ENCODE measurements around the gene SPEN. TPM values are rescaled to one million over a fixed set of nuclear protein-coding genes. Genes with fewer than 3 reads are reported as not detected.
"Not testable (repeated sequence)": the region's sequence is repeated elsewhere in the genome, so short reads cannot be mapped to it uniquely, and the experiment has no call there.

Gene SPEN
- total RNA-seq, 1 donor from 2014 or later, result 33.5 TPM

GRCh38 chr1:15883326-15883725 lies 35.8 kb downstream of the SPEN start:
- Mint-ChIP-seq H3K27me3 (ENCODE audit: unreplicated experiment) (no peaks in the 10 kb centered on the region), H3K4me3 (ENCODE audit: unreplicated experiment) (no peak overlapping the region), H3K36me3 (ENCODE audit: low read depth, unreplicated experiment) (no peaks in the 10 kb centered on the region), H3K9me3 (ENCODE audit: unreplicated experiment) (no peaks in the 10 kb centered on the region), H3K27ac (ENCODE audit: unreplicated experiment) (peak overlapping the region; percentile 15), H3K4me1 (ENCODE audit: unreplicated experiment) (peaks cover 19% of the 10 kb centered on the region)
- no peak for DNase-seq (ENCODE audit: low spot score)
- no peak for TF ChIP-seq CTCF (IDR thresholded peaks at IDR 0.05; ENCODE audit: unreplicated experiment)

- no peak overlapping the region for H3K4me3 Mint-ChIP-seq (ENCODE audit: unreplicated experiment)
- no peaks in the 10 kb centered on the region for H3K27me3 Mint-ChIP-seq (ENCODE audit: unreplicated experiment)
- H3K36me3 Mint-ChIP-seq (ENCODE audit: low read depth, unreplicated experiment), result no peaks in the 10 kb centered on the region
- H3K9me3 Mint-ChIP-seq (ENCODE audit: unreplicated experiment), result no peaks in the 10 kb centered on the region
- peak overlapping the region; percentile 77 for H3K27ac Mint-ChIP-seq (ENCODE audit: unreplicated experiment)
- DNase-seq (ENCODE audit: low spot score), result no peak
- no peak for TF ChIP-seq CTCF (IDR thresholded peaks at IDR 0.05; ENCODE audit: unreplicated experiment)
- H3K4me1 Mint-ChIP-seq (ENCODE audit: unreplicated experiment), result peaks cover 19% of the 10 kb centered on the region
These were observed 37.0 kb downstream of the SPEN start for GRCh38 chr1:15884477-15884876.

- no peak overlapping the region for H3K4me3 Mint-ChIP-seq (ENCODE audit: unreplicated experiment)
- H3K27ac Mint-ChIP-seq (ENCODE audit: unreplicated experiment), result peak overlapping the region; percentile 94
- H3K9me3 Mint-ChIP-seq (ENCODE audit: unreplicated experiment), result no peaks in the 10 kb centered on the region
- peaks cover 19% of the 10 kb centered on the region for H3K4me1 Mint-ChIP-seq (ENCODE audit: unreplicated experiment)
- H3K36me3 Mint-ChIP-seq (ENCODE audit: low read depth, unreplicated experiment), result no peaks in the 10 kb centered on the region
- TF ChIP-seq CTCF (IDR thresholded peaks at IDR 0.05; ENCODE audit: unreplicated experiment), result no peak
- no peaks in the 10 kb centered on the region for H3K27me3 Mint-ChIP-seq (ENCODE audit: unreplicated experiment)
- DNase-seq (ENCODE audit: low spot score), result no peak
These were observed 37.8 kb downstream of the SPEN start for GRCh38 chr1:15885269-15885668.

GRCh38 chr1:15885701-15886610 lies 38.4 kb downstream of the SPEN start:
- TF ChIP-seq CTCF (IDR thresholded peaks at IDR 0.05; ENCODE audit: unreplicated experiment), result no peak
- Mint-ChIP-seq H3K9me3 (ENCODE audit: unreplicated experiment) (no peaks in the 10 kb centered on the region), H3K4me3 (ENCODE audit: unreplicated experiment) (peak overlapping the region; percentile 59), H3K27me3 (ENCODE audit: unreplicated experiment) (no peaks in the 10 kb centered on the region), H3K36me3 (ENCODE audit: low read depth, unreplicated experiment) (no peaks in the 10 kb centered on the region), H3K27ac (ENCODE audit: unreplicated experiment) (peak overlapping the region; percentile 94), H3K4me1 (ENCODE audit: unreplicated experiment) (peaks cover 19% of the 10 kb centered on the region)
- DNase-seq (ENCODE audit: low spot score), result peak; percentile 85

- H3K4me3 Mint-ChIP-seq (ENCODE audit: unreplicated experiment), result no peak overlapping the region
- no peaks in the 10 kb centered on the region for H3K27me3 Mint-ChIP-seq (ENCODE audit: unreplicated experiment)
- peak overlapping the region; percentile 30 for H3K27ac Mint-ChIP-seq (ENCODE audit: unreplicated experiment)
- no peaks in the 10 kb centered on the region for H3K9me3 Mint-ChIP-seq (ENCODE audit: unreplicated experiment)
- H3K4me1 Mint-ChIP-seq (ENCODE audit: unreplicated experiment), result peaks cover 19% of the 10 kb centered on the region
- no peaks in the 10 kb centered on the region for H3K36me3 Mint-ChIP-seq (ENCODE audit: low read depth, unreplicated experiment)
- TF ChIP-seq CTCF (IDR thresholded peaks at IDR 0.05; ENCODE audit: unreplicated experiment), result no peak
- no peak for DNase-seq (ENCODE audit: low spot score)
These were observed 39.2 kb downstream of the SPEN start for GRCh38 chr1:15886611-15887167.

GRCh38 chr1:15892857-15893599 lies 45.5 kb downstream of the SPEN start:
- not testable (repeated sequence) for H3K9me3 Mint-ChIP-seq (ENCODE audit: unreplicated experiment); H3K36me3 Mint-ChIP-seq (ENCODE audit: low read depth, unreplicated experiment); DNase-seq (ENCODE audit: low spot score); H3K4me3 Mint-ChIP-seq (ENCODE audit: unreplicated experiment); H3K4me1 Mint-ChIP-seq (ENCODE audit: unreplicated experiment); H3K27me3 Mint-ChIP-seq (ENCODE audit: unreplicated experiment)
- H3K27ac Mint-ChIP-seq (ENCODE audit: unreplicated experiment), result peak overlapping the region; percentile 6
